Measurements from ENCODE around the gene GRN. TPM values are rescaled to one million over a fixed set of nuclear protein-coding genes. Genes with fewer than 3 reads are reported as not detected.

The GRN gene
- total RNA-seq = 100 to 1,000 TPM; 169 to 313 (median 260) TPM

DNA sequence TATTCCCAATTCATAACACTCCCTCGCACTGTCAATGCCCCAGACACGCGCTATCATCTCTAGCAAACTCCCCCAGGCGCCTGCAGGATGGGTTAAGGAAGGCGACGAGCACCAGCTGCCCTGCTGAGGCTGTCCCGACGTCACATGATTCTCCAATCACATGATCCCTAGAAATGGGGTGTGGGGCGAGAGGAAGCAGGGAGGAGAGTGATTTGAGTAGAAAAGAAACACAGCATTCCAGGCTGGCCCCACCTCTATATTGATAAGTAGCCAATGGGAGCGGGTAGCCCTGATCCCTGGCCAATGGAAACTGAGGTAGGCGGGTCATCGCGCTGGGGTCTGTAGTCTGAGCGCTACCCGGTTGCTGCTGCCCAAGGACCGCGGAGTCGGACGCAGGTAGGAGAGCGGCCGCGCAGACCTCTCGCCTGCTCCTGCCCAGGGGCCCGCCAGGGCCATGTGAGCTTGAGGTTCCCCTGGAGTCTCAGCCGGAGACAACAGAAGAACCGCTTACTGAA is at the start of gene GRN:
GRN (plus strand) TSS at position 364 of the 515 bp plus-strand sequence. CDS start 3,863 bp downstream, outside the sequence.
- peaks cover 14 to 32% (median 25%) of the 10 kb centered on the region in 4 donors for H3K4me1 ChIP-seq
- WGBS = 0% methylated on average over 23 of the region's 26 CpGs
- TF ChIP-seq CTCF (IDR thresholded peaks at IDR 0.05) (no peak), EP300 (IDR thresholded peaks at IDR 0.05) (no peak), POLR2AphosphoS5 (IDR thresholded peaks at IDR 0.05) (peak; percentile 89 to 92), POLR2A (IDR thresholded peaks at IDR 0.05; ENCODE audit: low read depth) (no peak)
- no peaks in the 10 kb centered on the region for H3K9me3 ChIP-seq
- intact Hi-C loops (cut with DNase I) = no loop called here
- no peaks in the 10 kb centered on the region for H3K27me3 ChIP-seq
- peaks cover 0 to 19% (median 15%) of the 10 kb centered on the region in 4 donors for H3K36me3 ChIP-seq
- peak; percentile 100 for DNase-seq (ENCODE audit: extremely low spot score)
- H3K4me3 ChIP-seq = peak within 1 kb of the TSS; percentile 73 to 87 (median 82)
- peak within 1 kb of the TSS; percentile 84 to 90 (median 87) for H3K27ac ChIP-seq (replicated peaks in 1 of 4)

GRCh38 chr17:44297975-44298374 is 47.1 kb upstream of the GRN start:
- no peak for TF ChIP-seq POLR2AphosphoS5 (IDR thresholded peaks at IDR 0.05)
- intact Hi-C loops (cut with DNase I) = no loop called here
- Histone ChIP-seq H3K27me3 (peaks cover 0 to 33% (median 0%) of the 10 kb centered on the region in 4 donors), H3K4me3 (no peak overlapping the region), H3K36me3 (no peaks in the 10 kb centered on the region), H3K9me3 (no peaks in the 10 kb centered on the region), H3K27ac (replicated peaks in 1 of 4) (no peak overlapping the region), H3K4me1 (no peaks in the 10 kb centered on the region)
- no peak for DNase-seq (ENCODE audit: extremely low spot score)
- WGBS = 76% methylated on average over 2 of the region's 3 CpGs

- peaks cover 16 to 25% (median 22%) of the 10 kb centered on the region in 4 donors for H3K4me1 ChIP-seq
- DNase-seq (ENCODE audit: extremely low spot score) = no peak
- no peak overlapping the region for H3K4me3 ChIP-seq
- no peak overlapping the region for H3K27ac ChIP-seq (replicated peaks in 1 of 4)
- no peaks in the 10 kb centered on the region for H3K9me3 ChIP-seq
- H3K36me3 ChIP-seq = no peaks in the 10 kb centered on the region
- H3K27me3 ChIP-seq = peaks cover 0 to 23% (median 0%) of the 10 kb centered on the region in 4 donors
- TF ChIP-seq EP300 (IDR thresholded peaks at IDR 0.05) = no peak
- no peak for TF ChIP-seq POLR2A (IDR thresholded peaks at IDR 0.05; ENCODE audit: low read depth)
- TF ChIP-seq CTCF (IDR thresholded peaks at IDR 0.05) = no peak
- no peak for TF ChIP-seq POLR2AphosphoS5 (IDR thresholded peaks at IDR 0.05)
- intact Hi-C loops (cut with DNase I) = no loop called here
Measured at GRCh38 chr17:44304651-44305050, 40.5 kb upstream of the GRN start.

DNA sequence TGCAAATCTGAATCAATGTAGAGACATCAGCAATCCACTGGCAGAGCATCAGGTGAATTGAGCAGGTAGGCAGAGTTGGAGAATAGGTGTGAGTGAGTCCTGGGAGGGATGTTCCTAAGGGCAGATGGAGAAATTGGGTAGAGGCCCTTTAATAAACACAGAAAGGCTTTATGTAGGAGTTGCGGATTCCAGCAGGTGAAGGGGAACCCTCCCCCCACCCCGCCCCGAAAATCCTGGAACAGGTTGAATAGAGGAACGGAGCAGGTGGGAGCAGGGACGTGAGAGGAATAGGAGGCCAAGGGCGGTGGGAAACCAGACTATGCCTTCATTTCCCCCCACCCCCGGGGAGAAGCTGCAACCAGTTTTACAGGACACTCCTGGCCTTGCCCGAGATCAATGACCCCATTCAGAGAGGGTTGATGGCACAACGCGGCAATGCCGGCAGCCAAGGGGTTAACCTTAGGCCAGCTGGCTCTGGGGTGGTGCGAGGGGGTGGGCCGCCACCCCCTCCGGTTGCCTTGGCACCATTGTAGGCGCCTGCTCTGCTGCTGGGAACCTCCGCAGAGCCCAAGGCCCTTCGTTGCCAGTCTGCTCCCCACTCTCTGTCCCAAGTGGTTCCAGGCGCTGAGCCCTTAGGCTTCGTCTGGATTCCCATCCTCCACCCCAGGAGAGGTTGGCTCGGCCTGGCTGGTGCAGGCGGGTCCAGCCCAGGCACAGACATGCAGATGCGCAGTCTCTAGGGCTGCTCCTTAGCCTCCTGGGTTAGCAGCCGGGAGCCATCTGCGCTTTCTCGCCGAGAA is 37.5 kb upstream of the GRN start:
- H3K9me3 ChIP-seq = no peaks in the 10 kb centered on the region
- H3K27ac ChIP-seq (replicated peaks in 1 of 4) = peak overlapping the region; percentile 54 to 76 (median 68)
- intact Hi-C loops (cut with DNase I) = no loop called here
- no peaks in the 10 kb centered on the region for H3K36me3 ChIP-seq
- peaks cover 16 to 25% (median 22%) of the 10 kb centered on the region in 4 donors for H3K4me1 ChIP-seq
- TF ChIP-seq EP300 (IDR thresholded peaks at IDR 0.05) = no peak
- DNase-seq (ENCODE audit: extremely low spot score) = no peak
- WGBS = 13% methylated on average over 8 of the region's 26 CpGs
- H3K27me3 ChIP-seq = peaks cover 0 to 13% (median 0%) of the 10 kb centered on the region in 4 donors
- H3K4me3 ChIP-seq = peak overlapping the region; percentile 50 to 58 (median 57)

- peak within 1 kb of the TSS; percentile 54 to 76 (median 68) for H3K27ac ChIP-seq (replicated peaks in 1 of 4)
- WGBS = 0% methylated on average over 14 of the region's 39 CpGs
- H3K4me3 ChIP-seq = peak within 1 kb of the TSS; percentile 50 to 58 (median 57)
Measured at GRCh38 chr17:44308320-44308818, 36.7 kb upstream of the GRN start, which contains the start of gene RUNDC3A. Gene RUNDC3A, plus strand, starts transcription at chr17:44308601. Its CDS starts 232 bp downstream, at chr17:44308833.

More at GRCh38 chr17:44308320-44308818, 36.7 kb upstream of the GRN start, which contains the start of gene RUNDC3A:
- Histone ChIP-seq H3K27me3 (peaks cover 0 to 21% (median 0%) of the 10 kb centered on the region in 4 donors), H3K36me3 (no peaks in the 10 kb centered on the region), H3K4me1 (peaks cover 16 to 25% (median 22%) of the 10 kb centered on the region in 4 donors), H3K9me3 (no peaks in the 10 kb centered on the region)
- intact Hi-C loops (cut with DNase I) = no loop called here
- TF ChIP-seq EP300 (IDR thresholded peaks at IDR 0.05) (no peak), POLR2AphosphoS5 (IDR thresholded peaks at IDR 0.05) (peak in 1 of 2 donors; percentile 43), CTCF (IDR thresholded peaks at IDR 0.05) (peak in 1 of 3 experiments; percentile 10), POLR2A (IDR thresholded peaks at IDR 0.05; ENCODE audit: low read depth) (no peak)
- DNase-seq (ENCODE audit: extremely low spot score) = peak; percentile 95
